ENCODE results near the gene ARHGEF7. TPM values are rescaled to one million over a fixed set of nuclear protein-coding genes. Genes with fewer than 3 reads are reported as not detected.

Gene ARHGEF7
- total and polyA plus RNA-seq, 5 donors from 2014 or later, result 7.1 to 84.9 (median 9.8) TPM

DNA sequence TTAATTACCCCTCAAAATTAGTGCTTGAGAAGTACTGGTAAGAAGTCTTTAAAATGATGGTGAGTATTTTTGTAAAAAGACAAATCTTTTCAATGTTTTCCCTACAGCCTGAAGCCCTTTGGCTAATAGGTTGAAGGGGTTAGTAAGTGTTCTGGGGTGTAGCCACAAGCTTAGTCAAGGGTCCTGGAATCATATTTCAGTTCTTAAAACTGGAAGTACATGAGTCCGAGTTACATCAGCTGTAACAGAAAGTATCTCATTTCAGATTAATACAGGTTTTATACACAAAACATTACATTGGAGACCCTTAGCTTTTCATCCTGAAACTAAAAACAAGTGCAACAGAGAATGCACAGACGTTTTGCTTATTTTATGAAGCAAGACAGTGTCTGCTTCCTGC lies 152.7 kb downstream of the ARHGEF7 start:
- Mint-ChIP-seq H3K27ac (peak overlapping the region in 1 of 3 donors; percentile 51), H3K4me3 (no peak overlapping the region)
- no peaks in the 10 kb centered on the region for H3K4me1 ChIP-seq (ENCODE audit: control insufficient read depth, insufficient read depth, low read length, poor library complexity, severe bottlenecking)

DNA sequence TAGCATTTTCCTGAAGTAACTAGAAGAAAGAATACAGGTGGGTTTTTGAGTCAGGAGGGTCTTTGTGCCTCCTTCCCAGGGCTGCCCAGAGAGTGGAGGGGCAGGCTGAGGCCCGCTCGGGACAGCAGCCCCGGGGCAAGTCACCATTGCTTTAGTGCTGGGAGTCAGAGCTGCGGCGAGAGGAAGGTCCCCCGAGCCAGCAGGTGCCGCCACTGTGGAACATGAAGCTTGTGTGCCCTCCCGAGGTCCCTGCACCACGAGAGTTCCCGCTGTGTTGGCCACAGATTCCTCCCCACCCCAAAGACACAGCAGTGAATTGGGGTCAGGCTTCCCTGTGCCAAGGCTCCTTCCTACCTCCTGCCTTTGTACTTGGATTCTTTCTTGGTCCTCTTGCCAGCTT lies 154.4 kb downstream of the ARHGEF7 start:
- Histone ChIP-seq H3K4me3 (ENCODE audit: low read depth, low read length) (no peak overlapping the region), H3K9me3 (ENCODE audit: control insufficient read depth in 2 of 2, low read length in 2 of 2) (no peaks in the 10 kb centered on the region), H3K27ac (ENCODE audit: insufficient read depth, low read length, poor library complexity, severe bottlenecking) (no peak overlapping the region), H3K4me1 (ENCODE audit: control insufficient read depth, insufficient read depth, low read length, poor library complexity, severe bottlenecking) (no peaks in the 10 kb centered on the region), H3K36me3 (ENCODE audit: control insufficient read depth, insufficient read depth, low read length) (peaks cover 64% of the 10 kb centered on the region), H3K27me3 (ENCODE audit: control insufficient read depth, insufficient read depth, low read length) (no peaks in the 10 kb centered on the region)
- Mint-ChIP-seq H3K27me3 (no peaks in the 10 kb centered on the region), H3K9me3 (peaks cover 0 to 1% (median 0%) of the 10 kb centered on the region in 7 donors), H3K27ac (peak overlapping the region in 1 of 3 donors; percentile 23), H3K4me1 (peaks cover 0 to 13% (median 1%) of the 10 kb centered on the region in 4 donors), H3K36me3 (peaks cover 49% of the 10 kb centered on the region), H3K4me3 (no peak overlapping the region)
- ATAC-seq (ENCODE audit: low read depth in 2 of 2) (no peak), DNase-seq (no peak)

More for the DNA sequence above, 152.7 kb downstream of the ARHGEF7 start:
- no peaks in the 10 kb centered on the region for H3K27me3 ChIP-seq (ENCODE audit: control insufficient read depth, insufficient read depth, low read length)
- ATAC-seq (ENCODE audit: low read depth in 2 of 2) (no peak), DNase-seq (no peak)
- Mint-ChIP-seq H3K9me3 (peaks cover 0 to 1% (median 0%) of the 10 kb centered on the region in 7 donors), H3K4me1 (peaks cover 0 to 13% (median 7%) of the 10 kb centered on the region in 4 donors), H3K27me3 (no peaks in the 10 kb centered on the region), H3K36me3 (peaks cover 38% of the 10 kb centered on the region)
- H3K27ac ChIP-seq (ENCODE audit: insufficient read depth, low read length, poor library complexity, severe bottlenecking), result no peak overlapping the region
- H3K4me3 ChIP-seq (ENCODE audit: low read depth, low read length), result no peak overlapping the region
- no peaks in the 10 kb centered on the region for H3K9me3 ChIP-seq (ENCODE audit: control insufficient read depth in 2 of 2, low read length in 2 of 2)
- H3K36me3 ChIP-seq (ENCODE audit: control insufficient read depth, insufficient read depth, low read length), result peaks cover 49% of the 10 kb centered on the region

DNA sequence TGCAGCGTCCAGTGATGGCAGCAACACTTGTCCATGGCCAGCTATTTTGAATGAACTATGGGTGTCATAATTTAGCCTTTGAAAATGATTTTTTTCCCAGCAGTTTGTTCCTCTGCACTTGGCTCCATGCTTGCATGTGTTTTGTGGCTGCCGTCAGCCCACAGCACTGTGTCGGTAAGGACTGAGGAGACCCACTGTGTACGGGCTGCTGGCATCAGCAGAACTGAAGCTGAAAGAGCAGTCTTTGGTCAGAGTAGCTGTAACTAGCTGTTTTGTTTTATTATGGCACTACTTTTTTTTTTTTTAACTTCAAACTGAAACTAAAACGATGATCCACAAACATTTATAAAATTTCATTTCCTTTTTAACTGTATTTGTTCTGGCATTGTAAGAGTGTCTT lies 155.0 kb downstream of the ARHGEF7 start:
- DNase-seq (no peak), ATAC-seq (ENCODE audit: low read depth in 2 of 2) (no peak)
- H3K4me1 Mint-ChIP-seq, result peaks cover 0 to 13% (median 1%) of the 10 kb centered on the region in 4 donors
- H3K4me3 ChIP-seq (ENCODE audit: low read depth, low read length), result no peak overlapping the region
- peaks cover 49% of the 10 kb centered on the region for H3K36me3 Mint-ChIP-seq
- peak overlapping the region in 2 of 3 donors; percentile 30 to 68 for H3K27ac Mint-ChIP-seq
- H3K36me3 ChIP-seq (ENCODE audit: control insufficient read depth, insufficient read depth, low read length), result peaks cover 67% of the 10 kb centered on the region
- H3K27ac ChIP-seq (ENCODE audit: insufficient read depth, low read length, poor library complexity, severe bottlenecking), result no peak overlapping the region
- no peaks in the 10 kb centered on the region for H3K4me1 ChIP-seq (ENCODE audit: control insufficient read depth, insufficient read depth, low read length, poor library complexity, severe bottlenecking)
- no peak overlapping the region for H3K4me3 Mint-ChIP-seq
- H3K9me3 Mint-ChIP-seq, result peaks cover 0 to 1% (median 0%) of the 10 kb centered on the region in 7 donors
- no peaks in the 10 kb centered on the region for H3K27me3 Mint-ChIP-seq
- H3K9me3 ChIP-seq (ENCODE audit: control insufficient read depth in 2 of 2, low read length in 2 of 2), result no peaks in the 10 kb centered on the region
- H3K27me3 ChIP-seq (ENCODE audit: control insufficient read depth, insufficient read depth, low read length), result no peaks in the 10 kb centered on the region

DNA sequence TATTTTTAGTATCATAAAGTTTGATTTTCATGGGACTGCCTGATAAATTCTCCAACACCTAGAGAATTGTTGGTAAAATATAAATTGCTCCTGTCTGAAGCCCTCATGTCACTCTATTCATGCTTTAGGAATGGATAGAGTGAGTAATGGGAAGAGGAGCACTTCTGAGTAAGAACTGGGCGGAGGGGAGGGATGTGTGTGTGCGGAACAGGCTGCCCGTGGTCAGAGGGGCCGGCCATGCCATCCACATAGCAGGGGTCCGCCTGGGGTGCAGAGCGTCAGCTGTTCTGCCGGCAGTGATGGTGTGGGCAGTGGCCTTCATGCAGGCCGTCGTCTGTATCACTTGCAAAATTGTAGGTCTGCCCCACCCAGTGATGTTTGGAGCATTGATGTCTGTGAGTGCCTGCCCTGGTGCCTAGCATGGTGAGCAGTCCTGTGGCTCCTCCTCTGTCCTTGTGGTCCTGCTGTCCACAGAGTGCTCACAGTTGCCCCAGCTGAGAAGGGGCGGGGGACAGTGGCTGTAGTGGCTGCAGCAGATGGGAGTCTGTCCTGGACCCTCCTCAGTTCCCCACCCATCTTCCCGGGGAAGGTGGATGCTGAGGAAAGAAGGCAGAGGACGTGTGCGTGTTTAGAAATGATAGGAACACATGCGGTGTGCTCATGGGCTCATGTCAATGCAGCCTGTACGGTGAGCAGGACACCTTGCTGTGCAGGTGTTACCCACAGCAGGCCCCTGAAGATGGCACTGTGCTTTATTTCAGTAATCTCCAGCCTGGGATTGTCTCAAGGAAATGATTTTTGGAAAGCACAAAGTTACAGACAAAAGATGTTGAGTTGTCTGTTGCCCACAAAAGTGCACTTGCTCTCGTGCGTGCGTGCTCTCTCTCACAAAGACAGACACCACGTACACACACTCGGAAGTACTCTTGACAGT lies 155.9 kb downstream of the ARHGEF7 start:
- peaks cover 0 to 14% (median 1%) of the 10 kb centered on the region in 4 donors for H3K4me1 Mint-ChIP-seq

DNA sequence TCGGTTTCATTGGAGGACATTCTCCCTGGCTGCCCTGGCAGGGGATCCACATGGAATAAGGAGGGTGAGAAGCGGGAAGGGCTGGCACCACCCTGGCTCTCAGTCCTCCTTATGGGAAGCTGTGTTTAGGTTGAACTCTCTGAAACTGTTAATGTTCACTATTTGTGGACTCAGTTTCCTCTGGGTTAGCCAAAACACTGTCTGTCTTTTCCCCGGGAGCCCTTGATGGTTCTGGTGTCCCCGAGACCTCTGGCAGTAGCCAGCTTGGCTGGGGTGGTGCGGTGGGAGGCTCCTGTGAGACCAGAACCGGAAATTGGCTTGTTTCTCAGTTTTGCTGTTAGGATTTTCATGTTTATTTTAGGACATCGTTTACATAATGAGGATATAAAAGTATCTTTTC lies 157.0 kb downstream of the ARHGEF7 start:
- H3K4me3 Mint-ChIP-seq, result no peak overlapping the region
- Histone ChIP-seq H3K4me3 (ENCODE audit: low read depth, low read length) (no peak overlapping the region), H3K27ac (ENCODE audit: insufficient read depth, low read length, poor library complexity, severe bottlenecking) (no peak overlapping the region), H3K27me3 (ENCODE audit: control insufficient read depth, insufficient read depth, low read length) (no peaks in the 10 kb centered on the region), H3K4me1 (ENCODE audit: control insufficient read depth, insufficient read depth, low read length, poor library complexity, severe bottlenecking) (no peaks in the 10 kb centered on the region), H3K9me3 (ENCODE audit: control insufficient read depth in 2 of 2, low read length in 2 of 2) (no peaks in the 10 kb centered on the region), H3K36me3 (ENCODE audit: control insufficient read depth, insufficient read depth, low read length) (peaks cover 82% of the 10 kb centered on the region)
- peaks cover 0 to 10% (median 1%) of the 10 kb centered on the region in 4 donors for H3K4me1 Mint-ChIP-seq
- DNase-seq, result no peak
- ATAC-seq (ENCODE audit: low read depth in 2 of 2), result no peak
- peaks cover 45% of the 10 kb centered on the region for H3K36me3 Mint-ChIP-seq
- no peaks in the 10 kb centered on the region for H3K27me3 Mint-ChIP-seq
- H3K27ac Mint-ChIP-seq, result no peak overlapping the region
- H3K9me3 Mint-ChIP-seq, result peaks cover 0 to 1% (median 0%) of the 10 kb centered on the region in 7 donors

More for the DNA sequence above, 155.9 kb downstream of the ARHGEF7 start:
- Mint-ChIP-seq H3K9me3 (peaks cover 0 to 1% (median 0%) of the 10 kb centered on the region in 7 donors), H3K4me3 (no peak overlapping the region), H3K27ac (peak overlapping the region in 2 of 3 donors; percentile 30 to 68), H3K36me3 (peaks cover 50% of the 10 kb centered on the region), H3K27me3 (no peaks in the 10 kb centered on the region)
- ATAC-seq (ENCODE audit: low read depth in 2 of 2), result no peak
- peaks cover 76% of the 10 kb centered on the region for H3K36me3 ChIP-seq (ENCODE audit: control insufficient read depth, insufficient read depth, low read length)
- no peak overlapping the region for H3K4me3 ChIP-seq (ENCODE audit: low read depth, low read length)
- H3K27ac ChIP-seq (ENCODE audit: insufficient read depth, low read length, poor library complexity, severe bottlenecking), result no peak overlapping the region
- no peaks in the 10 kb centered on the region for H3K27me3 ChIP-seq (ENCODE audit: control insufficient read depth, insufficient read depth, low read length)
- no peak for DNase-seq
- H3K4me1 ChIP-seq (ENCODE audit: control insufficient read depth, insufficient read depth, low read length, poor library complexity, severe bottlenecking), result no peaks in the 10 kb centered on the region
- H3K9me3 ChIP-seq (ENCODE audit: control insufficient read depth in 2 of 2, low read length in 2 of 2), result no peaks in the 10 kb centered on the region

DNA sequence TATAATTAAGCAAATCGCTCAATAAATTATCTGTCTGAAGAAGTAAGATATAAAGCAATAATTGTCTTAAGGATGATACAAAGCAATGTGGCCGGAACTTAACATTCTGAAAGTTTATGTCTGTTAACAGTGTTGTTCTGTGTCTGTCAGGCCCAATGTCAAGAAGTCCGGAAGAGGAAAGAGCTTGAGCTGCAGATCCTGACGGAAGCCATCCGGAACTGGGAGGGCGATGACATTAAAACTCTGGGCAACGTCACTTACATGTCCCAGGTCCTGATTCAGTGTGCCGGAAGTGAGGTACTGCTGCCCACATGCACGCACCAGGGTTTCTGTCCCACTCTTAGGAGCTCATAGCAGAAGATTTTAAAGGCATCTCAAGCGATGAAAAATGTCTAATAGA lies 160.3 kb downstream of the ARHGEF7 start:
- no peak for ATAC-seq (ENCODE audit: low read depth in 2 of 2)
- no peak overlapping the region for H3K27ac ChIP-seq (ENCODE audit: insufficient read depth, low read length, poor library complexity, severe bottlenecking)
- H3K36me3 ChIP-seq (ENCODE audit: control insufficient read depth, insufficient read depth, low read length), result peaks cover 83% of the 10 kb centered on the region
- H3K4me1 ChIP-seq (ENCODE audit: control insufficient read depth, insufficient read depth, low read length, poor library complexity, severe bottlenecking), result no peaks in the 10 kb centered on the region
- H3K27me3 Mint-ChIP-seq, result no peaks in the 10 kb centered on the region
- H3K4me1 Mint-ChIP-seq, result peaks cover 0 to 10% (median 1%) of the 10 kb centered on the region in 4 donors
- peaks cover 0 to under 1% (median 0%) of the 10 kb centered on the region in 7 donors for H3K9me3 Mint-ChIP-seq
- H3K4me3 Mint-ChIP-seq, result no peak overlapping the region
- no peaks in the 10 kb centered on the region for H3K9me3 ChIP-seq (ENCODE audit: control insufficient read depth in 2 of 2, low read length in 2 of 2)
- DNase-seq, result no peak
- peaks cover 48% of the 10 kb centered on the region for H3K36me3 Mint-ChIP-seq
- no peaks in the 10 kb centered on the region for H3K27me3 ChIP-seq (ENCODE audit: control insufficient read depth, insufficient read depth, low read length)
- H3K27ac Mint-ChIP-seq, result peak overlapping the region in 2 of 3 donors; percentile 18 to 77
- H3K4me3 ChIP-seq (ENCODE audit: low read depth, low read length), result no peak overlapping the region

DNA sequence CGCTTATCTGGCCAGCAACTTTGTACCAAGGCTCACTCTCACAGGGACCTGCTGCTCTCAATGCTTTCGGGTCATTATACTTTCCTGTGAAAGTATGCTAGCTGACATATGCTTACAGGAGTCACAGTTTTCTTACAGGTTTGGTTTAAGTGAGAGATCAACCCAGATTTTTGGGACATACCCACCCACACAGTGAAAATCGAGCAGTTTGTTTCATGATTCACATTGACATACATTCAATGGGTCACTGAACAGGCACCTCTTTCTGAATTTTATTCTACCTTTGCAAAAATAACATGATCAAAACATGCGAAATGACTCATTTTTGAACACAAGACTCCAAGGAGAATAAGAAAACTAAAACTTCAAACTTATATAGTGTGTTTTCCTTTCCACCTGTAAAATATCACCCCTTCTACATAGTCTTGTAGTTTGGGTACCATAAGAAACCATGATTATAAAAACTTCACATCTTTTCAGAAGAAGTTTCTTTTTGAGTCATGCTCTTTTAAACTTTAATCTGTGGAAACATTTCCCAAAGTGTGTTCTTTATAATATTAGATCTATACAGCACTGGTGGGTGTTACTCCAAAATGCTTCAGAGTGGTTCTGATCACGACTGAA lies 161.0 kb downstream of the ARHGEF7 start:
- H3K4me3 ChIP-seq (ENCODE audit: low read depth, low read length), result no peak overlapping the region
- peak overlapping the region; percentile 15 to 77 (median 18) for H3K27ac Mint-ChIP-seq

More for the DNA sequence above, 161.0 kb downstream of the ARHGEF7 start:
- H3K9me3 Mint-ChIP-seq, result no peaks in the 10 kb centered on the region
- Histone ChIP-seq H3K27me3 (ENCODE audit: control insufficient read depth, insufficient read depth, low read length) (no peaks in the 10 kb centered on the region), H3K36me3 (ENCODE audit: control insufficient read depth, insufficient read depth, low read length) (peaks cover 87% of the 10 kb centered on the region), H3K9me3 (ENCODE audit: control insufficient read depth in 2 of 2, low read length in 2 of 2) (no peaks in the 10 kb centered on the region), H3K4me1 (ENCODE audit: control insufficient read depth, insufficient read depth, low read length, poor library complexity, severe bottlenecking) (no peaks in the 10 kb centered on the region), H3K27ac (ENCODE audit: insufficient read depth, low read length, poor library complexity, severe bottlenecking) (no peak overlapping the region)
- DNase-seq, result no peak
- peaks cover 49% of the 10 kb centered on the region for H3K36me3 Mint-ChIP-seq
- no peaks in the 10 kb centered on the region for H3K27me3 Mint-ChIP-seq
- no peak overlapping the region for H3K4me3 Mint-ChIP-seq
- no peak for ATAC-seq (ENCODE audit: low read depth in 2 of 2)
- peaks cover 0 to 10% (median 0%) of the 10 kb centered on the region in 4 donors for H3K4me1 Mint-ChIP-seq
